Activated naive CD4-positive, alpha-beta T cell treated with Interleukin-2 at 50 U/mL for 16 hours (primary cell): ENCODE results near the gene RASSF7.

Experiments
- DNase-seq: peaks from one replicate; pipeline ENCODE4 v3.0.0-alpha.2; 2020

Gene RASSF7

GRCh38 chr11:587546-587945 lies 26.8 kb downstream of the RASSF7 start:
- no peak for DNase-seq

- DNase-seq, result peak; percentile 64
Observed at GRCh38 chr11:587978-588380, 27.2 kb downstream of the RASSF7 start.

GRCh38 chr11:589798-590197 lies 29.0 kb downstream of the RASSF7 start:
- no peak for DNase-seq

- no peak for DNase-seq
Observed at GRCh38 chr11:590997-591396, 30.2 kb downstream of the RASSF7 start.

- DNase-seq, result no peak
Observed at GRCh38 chr11:592501-592900, 31.7 kb downstream of the RASSF7 start.

- no peak for DNase-seq
Observed at GRCh38 chr11:592918-593317, 32.1 kb downstream of the RASSF7 start.

- DNase-seq, result no peak
Observed at GRCh38 chr11:593347-593746, 32.6 kb downstream of the RASSF7 start.

- DNase-seq, result no peak
Observed at GRCh38 chr11:595400-595799, 34.6 kb downstream of the RASSF7 start.

GRCh38 chr11:596374-596773 lies 35.6 kb downstream of the RASSF7 start:
- DNase-seq, result no peak

GRCh38 chr11:597166-597725 lies 36.5 kb downstream of the RASSF7 start:
- no peak for DNase-seq

GRCh38 chr11:598005-598680 lies 37.4 kb downstream of the RASSF7 start:
- DNase-seq, result no peak

- no peak for DNase-seq
Observed at GRCh38 chr11:601573-602245, 40.9 kb downstream of the RASSF7 start.

GRCh38 chr11:603154-603553 lies 42.4 kb downstream of the RASSF7 start:
- no peak for DNase-seq

- no peak for DNase-seq
Observed at GRCh38 chr11:605286-606129, 44.7 kb downstream of the RASSF7 start.

GRCh38 chr11:606245-606644 lies 45.5 kb downstream of the RASSF7 start:
- no peak for DNase-seq

- no peak for DNase-seq
Observed at GRCh38 chr11:607020-607780, 46.4 kb downstream of the RASSF7 start.

GRCh38 chr11:607971-608659 lies 47.3 kb downstream of the RASSF7 start:
- DNase-seq, result no peak

- DNase-seq, result no peak
Observed at GRCh38 chr11:608791-609251, 48.1 kb downstream of the RASSF7 start.

- DNase-seq, result no peak
Observed at GRCh38 chr11:609341-609811, 48.6 kb downstream of the RASSF7 start.

GRCh38 chr11:610146-610801 lies 49.5 kb downstream of the RASSF7 start:
- DNase-seq, result no peak
